COLO829 (cell line): ENCODE measurements around the gene UBE4A.

Experiments
- DNase-seq: peaks from one replicate; pipeline ENCODE4 v3.0.0; 2012; ENCODE audit warnings: low spot score

Gene UBE4A

DNA sequence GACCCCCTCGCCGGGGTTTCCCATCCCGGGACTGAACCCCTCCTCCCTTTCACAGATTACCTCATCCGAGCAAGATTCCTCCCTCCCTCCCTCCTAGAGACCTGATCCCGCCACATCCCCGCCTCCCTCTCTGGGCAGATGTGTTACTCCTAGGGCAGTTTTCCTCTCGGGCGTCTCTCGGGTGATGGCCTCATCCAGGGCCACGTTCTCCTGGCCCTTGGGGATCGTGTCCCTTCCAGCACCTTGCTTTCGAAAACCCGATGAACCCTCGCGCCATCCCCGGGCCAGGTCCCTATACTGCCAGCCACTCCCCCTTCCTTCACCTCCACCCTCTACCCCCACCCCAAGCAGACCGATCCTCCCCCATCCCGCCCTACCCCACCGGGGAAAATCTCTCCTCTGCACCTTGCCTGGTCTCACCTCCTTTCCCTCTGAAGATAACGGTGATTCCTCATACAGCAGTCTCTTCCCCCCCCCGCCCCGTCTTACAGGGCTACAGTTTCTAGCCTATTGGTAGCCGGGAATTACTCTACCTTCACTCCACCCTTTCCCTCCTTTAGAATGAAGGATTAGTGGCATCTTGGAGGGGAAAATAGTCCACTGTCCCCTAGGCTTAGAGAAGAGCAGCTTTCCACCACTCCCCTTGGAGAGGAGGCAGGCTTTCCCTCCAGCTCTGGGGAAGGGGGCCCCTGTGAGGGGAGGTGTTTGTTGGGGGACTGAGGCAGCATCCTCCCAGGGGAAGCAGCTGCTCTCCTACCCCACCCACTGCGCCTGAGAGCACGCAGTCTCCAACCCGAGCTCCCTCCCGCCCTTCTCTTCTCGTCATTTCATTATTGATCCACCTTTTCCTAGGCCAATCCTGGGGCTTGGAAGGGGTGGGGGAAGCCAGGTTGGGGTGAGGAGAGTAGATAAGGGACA lies 78.1 kb downstream of the UBE4A start:
- no peak for DNase-seq

DNA sequence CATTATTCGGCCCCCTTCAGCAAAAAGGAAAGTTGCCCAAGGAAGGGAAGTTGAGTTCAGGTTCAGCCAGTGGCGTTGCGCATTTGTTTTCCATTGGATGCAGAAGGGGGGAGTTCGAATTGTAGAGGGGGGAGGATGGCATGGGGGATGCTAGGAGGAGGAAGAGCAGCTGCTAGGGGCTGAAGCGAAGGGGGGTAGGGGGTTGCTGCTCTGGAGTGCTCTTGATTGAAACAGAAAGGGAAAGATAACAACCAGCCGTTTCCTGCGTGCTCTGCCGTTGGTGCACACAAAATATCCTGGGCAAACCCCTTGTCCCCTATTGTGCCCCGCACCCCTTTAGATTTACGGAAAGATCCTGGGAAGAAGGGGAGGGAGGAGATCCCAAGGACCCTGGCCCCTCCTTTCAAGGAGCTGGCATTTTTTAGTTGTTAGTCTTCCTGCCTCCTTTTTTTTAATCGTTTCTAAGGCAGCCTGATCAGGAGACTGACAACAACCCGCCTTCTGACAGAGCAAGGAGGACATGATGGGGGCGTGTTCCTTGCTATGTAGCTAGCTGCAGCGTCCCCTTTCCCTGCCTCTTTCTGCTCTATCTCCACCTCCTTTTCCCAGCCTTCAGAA lies 79.0 kb downstream of the UBE4A start:
- peak; percentile 79 for DNase-seq

DNA sequence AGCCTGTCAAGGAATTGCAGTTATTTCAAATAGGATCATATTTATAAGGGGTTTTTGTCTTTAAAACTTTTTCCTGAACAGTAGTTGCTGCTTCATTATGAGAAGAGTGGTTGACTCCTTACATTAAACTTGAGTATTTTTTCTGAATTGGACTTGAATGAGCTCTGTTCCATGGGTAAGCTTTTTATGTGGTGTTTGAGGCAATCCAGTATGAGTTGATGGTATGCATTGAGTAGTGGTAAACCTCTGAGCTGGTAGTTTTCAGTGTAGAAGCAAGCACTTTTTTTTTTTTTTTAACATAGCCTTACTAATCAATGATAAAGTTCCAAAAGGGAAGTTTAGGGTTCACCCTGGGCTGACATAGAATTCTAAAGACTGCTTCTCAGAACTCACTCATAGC lies 80.2 kb downstream of the UBE4A start:
- DNase-seq, result no peak

DNA sequence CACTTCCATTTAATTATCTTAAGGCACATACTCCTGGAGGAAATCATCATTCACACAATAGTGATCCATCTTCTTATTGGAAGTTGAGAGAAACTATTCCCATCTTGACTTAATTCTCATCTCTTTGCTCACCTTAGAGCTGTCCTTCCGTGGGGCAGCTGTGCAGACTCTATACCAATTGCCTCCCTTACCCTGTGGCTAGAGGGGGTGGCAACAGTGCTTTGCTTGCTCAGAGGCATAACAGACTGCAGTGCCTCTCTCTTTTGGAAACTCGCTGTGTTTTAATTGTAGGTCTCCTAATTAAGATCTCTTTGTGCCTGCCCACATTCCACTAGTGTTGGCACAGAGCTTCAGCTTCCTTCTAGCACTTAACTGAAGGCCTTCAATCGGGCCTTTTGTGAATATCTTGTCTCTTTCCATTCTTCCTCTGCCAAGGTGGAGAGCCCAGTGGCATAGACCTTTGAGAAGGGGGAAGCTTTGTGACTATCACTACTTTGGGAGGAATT lies 82.4 kb downstream of the UBE4A start:
- DNase-seq, result no peak

DNA sequence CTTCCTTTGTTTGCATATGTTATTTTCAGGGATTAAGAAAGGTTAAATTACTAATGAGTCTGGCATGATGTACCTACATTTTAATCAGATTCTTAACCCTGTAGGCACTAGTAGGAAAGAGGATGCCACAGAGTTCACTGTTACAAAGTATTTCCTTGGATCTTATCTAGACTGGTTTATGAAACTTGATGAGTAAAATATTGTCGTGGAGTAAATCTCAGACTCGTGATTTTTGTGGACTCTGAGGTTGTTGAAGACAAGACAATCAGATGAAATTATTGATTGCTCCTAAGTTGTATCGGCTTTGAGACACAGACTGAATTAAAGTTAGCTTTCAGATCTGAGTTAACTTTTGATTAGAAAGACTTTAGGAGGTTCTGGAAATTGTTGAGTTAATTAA lies 82.9 kb downstream of the UBE4A start:
- no peak for DNase-seq

DNA sequence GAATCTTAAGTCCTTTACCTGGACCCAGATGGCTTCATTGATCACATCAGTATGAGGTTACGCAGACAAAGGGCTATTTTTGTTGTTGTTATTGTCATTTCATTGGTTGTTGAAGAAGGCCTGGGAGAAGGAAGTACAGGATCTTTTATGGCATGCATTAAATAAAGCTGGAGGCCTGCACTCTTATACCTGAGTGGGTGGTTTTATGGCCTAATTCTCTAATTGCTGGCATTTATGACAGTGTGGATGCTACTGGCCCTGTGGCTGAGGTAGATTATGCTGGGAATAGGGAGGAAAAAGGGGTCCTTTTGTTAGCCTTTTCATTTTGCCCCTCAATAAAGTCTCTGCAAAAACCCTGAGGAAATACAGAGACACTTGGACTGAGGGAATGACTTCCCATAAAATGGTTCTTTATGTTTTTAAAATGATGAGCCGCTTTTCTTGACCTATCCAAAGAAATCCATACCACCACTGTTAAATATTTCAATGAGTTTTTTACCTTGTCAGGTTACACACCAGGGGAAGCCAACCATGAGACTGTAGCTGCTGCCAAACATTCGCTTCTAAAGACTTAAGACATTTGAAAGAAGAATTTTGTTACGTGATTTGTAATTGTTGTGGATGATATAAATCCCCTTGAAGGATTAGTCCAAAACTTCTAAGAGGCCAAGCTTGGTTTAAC lies 83.6 kb downstream of the UBE4A start:
- no peak for DNase-seq

DNA sequence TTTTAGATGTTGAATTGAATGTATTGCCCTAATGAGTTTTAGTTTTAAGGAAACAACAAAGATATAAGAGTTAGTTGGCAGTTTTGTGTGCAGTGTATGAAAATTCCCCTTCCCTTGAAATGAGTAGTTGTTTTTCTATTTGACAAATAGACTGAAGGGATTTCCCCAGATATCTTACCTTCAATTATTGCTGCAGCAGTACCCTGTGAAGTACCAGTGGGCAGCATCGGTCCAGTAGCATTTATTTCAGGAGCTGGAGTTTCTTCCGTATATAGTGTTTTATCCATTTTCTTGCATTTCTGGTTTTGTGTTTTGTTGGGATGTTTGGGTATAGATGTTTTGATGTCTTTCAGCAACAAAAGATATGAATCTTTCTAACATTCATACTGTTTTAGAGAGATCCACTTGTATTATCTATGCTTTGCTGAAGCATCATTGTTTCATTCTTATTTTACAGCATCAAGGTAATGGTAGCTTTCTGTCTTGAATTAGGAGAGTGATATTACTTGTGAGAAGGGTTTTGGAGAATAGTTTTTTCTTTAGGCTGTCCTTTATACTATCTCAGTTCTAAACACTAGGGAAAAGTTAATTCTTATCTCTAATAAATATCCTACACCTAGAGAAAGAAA lies 84.3 kb downstream of the UBE4A start:
- DNase-seq, result no peak

DNA sequence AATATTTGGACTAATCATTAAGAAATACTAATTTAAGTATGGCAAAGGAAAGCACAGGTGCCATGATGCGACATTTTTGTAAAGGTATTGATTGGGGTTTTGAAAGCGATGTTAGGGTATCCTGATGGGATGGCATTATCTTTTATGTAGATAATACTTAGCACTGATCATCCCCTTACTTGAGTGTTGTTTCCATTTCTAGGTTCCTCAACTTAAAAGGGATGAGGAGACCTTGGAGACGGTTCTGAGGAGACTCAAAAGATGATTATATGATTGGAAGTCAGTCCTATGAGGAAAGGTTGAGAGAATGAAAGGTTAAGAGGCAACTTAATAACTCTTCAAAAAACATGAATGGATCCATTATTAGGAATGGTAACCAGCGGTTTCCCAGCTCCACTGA lies 88.0 kb downstream of the UBE4A start:
- no peak for DNase-seq

DNA sequence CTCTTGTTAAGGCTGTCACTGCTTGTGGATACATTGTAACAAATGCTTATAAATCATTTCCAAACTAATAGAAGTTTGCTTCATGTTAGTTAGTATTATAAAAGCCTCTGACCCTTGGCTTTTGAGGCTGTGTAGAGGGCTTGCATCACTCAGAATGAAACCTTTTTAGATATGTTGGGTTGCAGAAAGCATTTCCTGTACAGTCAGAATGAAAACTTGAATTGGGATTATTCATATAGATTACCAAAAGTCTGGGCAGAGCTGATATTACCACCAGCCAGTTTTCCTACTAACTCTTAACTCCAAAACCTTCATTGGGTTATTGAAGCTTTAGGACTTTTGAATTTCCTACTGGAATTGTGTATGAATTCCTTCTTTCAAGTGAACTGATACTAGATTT lies 88.9 kb downstream of the UBE4A start:
- DNase-seq, result no peak
